ENCODE measurements around the gene KIAA0586.

- no peak for TF ChIP-seq NRF1 (conservative IDR thresholded peaks at IDR 0.05; ENCODE audit: low read depth, low read length)
- no peak for TF ChIP-seq FOS (IDR thresholded peaks at IDR 0.05; ENCODE audit: borderline replicate concordance, extremely low read depth, insufficient read length)
- TF ChIP-seq ZBTB33 (IDR thresholded peaks at IDR 0.05), result no peak
These were observed 166.5 kb downstream of the KIAA0586 start for GRCh38 chr14:58593977-58594376.

Measured in GM12878 (cell line).